Activated naive CD4-positive, alpha-beta T cell treated with anti-CD3 and anti-CD28 coated beads, Interleukin-2, amount 50 U/mL, for 24 hours (primary cell): ENCODE data around the gene GABBR2.

Experiments
- H3K27ac Mint-ChIP-seq: one replicate; pipeline ENCODE4 v1.8.0; 2021; ENCODE audit warnings: mild to moderate bottlenecking, mixed read lengths
- H3K27me3 Mint-ChIP-seq: one replicate; pipeline ENCODE4 v1.8.0; 2021; ENCODE audit warnings: mixed read lengths
- H3K36me3 Mint-ChIP-seq: one replicate; pipeline ENCODE4 v1.8.0; 2021; ENCODE audit warnings: mixed read lengths
- H3K4me1 Mint-ChIP-seq: one replicate; pipeline ENCODE4 v1.8.0; 2021; ENCODE audit warnings: mixed read lengths
- H3K4me3 Mint-ChIP-seq: one replicate; pipeline ENCODE4 v1.8.0; 2021; ENCODE audit warnings: mild to moderate bottlenecking, mixed read lengths
- H3K9me3 Mint-ChIP-seq: one replicate; pipeline ENCODE4 v1.8.0; 2021; ENCODE audit warnings: mixed read lengths

Gene GABBR2

GRCh38 chr9:98449871-98450270 is 258.9 kb downstream of the GABBR2 start:
- Mint-ChIP-seq H3K4me1 (no peaks in the 10 kb centered on the region), H3K36me3 (no peaks in the 10 kb centered on the region), H3K27ac (no peak overlapping the region), H3K27me3 (peaks cover 2% of the 10 kb centered on the region), H3K9me3 (no peaks in the 10 kb centered on the region), H3K4me3 (no peak overlapping the region)

GRCh38 chr9:98445576-98445975 is 263.2 kb downstream of the GABBR2 start:
- Mint-ChIP-seq H3K27ac (no peak overlapping the region), H3K4me1 (no peaks in the 10 kb centered on the region), H3K9me3 (no peaks in the 10 kb centered on the region), H3K36me3 (no peaks in the 10 kb centered on the region), H3K27me3 (no peaks in the 10 kb centered on the region), H3K4me3 (no peak overlapping the region)

- H3K27ac Mint-ChIP-seq, result no peak overlapping the region
- no peaks in the 10 kb centered on the region for H3K36me3 Mint-ChIP-seq
- H3K4me1 Mint-ChIP-seq, result no peaks in the 10 kb centered on the region
- H3K27me3 Mint-ChIP-seq, result peaks cover 1% of the 10 kb centered on the region
- no peaks in the 10 kb centered on the region for H3K9me3 Mint-ChIP-seq
- H3K4me3 Mint-ChIP-seq, result no peak overlapping the region
Measured at GRCh38 chr9:98444601-98445000, 264.1 kb downstream of the GABBR2 start.

- no peak overlapping the region for H3K4me3 Mint-ChIP-seq
- no peaks in the 10 kb centered on the region for H3K36me3 Mint-ChIP-seq
- H3K27me3 Mint-ChIP-seq, result peaks cover 1% of the 10 kb centered on the region
- H3K9me3 Mint-ChIP-seq, result no peaks in the 10 kb centered on the region
- no peak overlapping the region for H3K27ac Mint-ChIP-seq
- no peaks in the 10 kb centered on the region for H3K4me1 Mint-ChIP-seq
Measured at GRCh38 chr9:98442541-98442940, 266.2 kb downstream of the GABBR2 start.

- Mint-ChIP-seq H3K27me3 (peaks cover 1% of the 10 kb centered on the region), H3K27ac (no peak overlapping the region), H3K36me3 (no peaks in the 10 kb centered on the region), H3K9me3 (no peaks in the 10 kb centered on the region), H3K4me3 (no peak overlapping the region), H3K4me1 (no peaks in the 10 kb centered on the region)
Measured at GRCh38 chr9:98442114-98442513, 266.6 kb downstream of the GABBR2 start.

GRCh38 chr9:98438666-98439065 is 270.1 kb downstream of the GABBR2 start:
- H3K27ac Mint-ChIP-seq, result no peak overlapping the region

GRCh38 chr9:98437458-98438034 is 271.2 kb downstream of the GABBR2 start:
- no peak overlapping the region for H3K4me3 Mint-ChIP-seq
- no peaks in the 10 kb centered on the region for H3K4me1 Mint-ChIP-seq
- H3K27ac Mint-ChIP-seq, result no peak overlapping the region
- H3K27me3 Mint-ChIP-seq, result peaks cover 1% of the 10 kb centered on the region
- H3K9me3 Mint-ChIP-seq, result no peaks in the 10 kb centered on the region
- no peaks in the 10 kb centered on the region for H3K36me3 Mint-ChIP-seq

More at GRCh38 chr9:98438666-98439065, 270.1 kb downstream of the GABBR2 start:
- H3K9me3 Mint-ChIP-seq, result no peaks in the 10 kb centered on the region
- H3K27me3 Mint-ChIP-seq, result peaks cover 1% of the 10 kb centered on the region
- no peak overlapping the region for H3K4me3 Mint-ChIP-seq
- no peaks in the 10 kb centered on the region for H3K36me3 Mint-ChIP-seq
- no peaks in the 10 kb centered on the region for H3K4me1 Mint-ChIP-seq

- Mint-ChIP-seq H3K9me3 (no peaks in the 10 kb centered on the region), H3K4me3 (no peak overlapping the region)
Measured at GRCh38 chr9:98432960-98433359, 275.8 kb downstream of the GABBR2 start.

GRCh38 chr9:98432134-98432533 is 276.6 kb downstream of the GABBR2 start:
- no peaks in the 10 kb centered on the region for H3K27me3 Mint-ChIP-seq
- H3K27ac Mint-ChIP-seq, result no peak overlapping the region
- H3K36me3 Mint-ChIP-seq, result no peaks in the 10 kb centered on the region
- no peak overlapping the region for H3K4me3 Mint-ChIP-seq
- H3K4me1 Mint-ChIP-seq, result no peaks in the 10 kb centered on the region
- H3K9me3 Mint-ChIP-seq, result no peaks in the 10 kb centered on the region

More at GRCh38 chr9:98432960-98433359, 275.8 kb downstream of the GABBR2 start:
- Mint-ChIP-seq H3K27me3 (no peaks in the 10 kb centered on the region), H3K27ac (no peak overlapping the region), H3K36me3 (no peaks in the 10 kb centered on the region), H3K4me1 (no peaks in the 10 kb centered on the region)

- Mint-ChIP-seq H3K27ac (no peak overlapping the region), H3K4me1 (no peaks in the 10 kb centered on the region), H3K4me3 (no peak overlapping the region), H3K36me3 (no peaks in the 10 kb centered on the region), H3K9me3 (no peaks in the 10 kb centered on the region), H3K27me3 (no peaks in the 10 kb centered on the region)
Measured at GRCh38 chr9:98430535-98431292, 278.0 kb downstream of the GABBR2 start.

- no peaks in the 10 kb centered on the region for H3K27me3 Mint-ChIP-seq
- no peaks in the 10 kb centered on the region for H3K4me1 Mint-ChIP-seq
- no peaks in the 10 kb centered on the region for H3K36me3 Mint-ChIP-seq
- no peak overlapping the region for H3K4me3 Mint-ChIP-seq
- no peaks in the 10 kb centered on the region for H3K9me3 Mint-ChIP-seq
- H3K27ac Mint-ChIP-seq, result no peak overlapping the region
Measured at GRCh38 chr9:98429613-98430012, 279.1 kb downstream of the GABBR2 start.

GRCh38 chr9:98428454-98428853 is 280.3 kb downstream of the GABBR2 start:
- H3K4me1 Mint-ChIP-seq, result no peaks in the 10 kb centered on the region
- H3K27ac Mint-ChIP-seq, result no peak overlapping the region

GRCh38 chr9:98427491-98427890 is 281.2 kb downstream of the GABBR2 start:
- Mint-ChIP-seq H3K9me3 (no peaks in the 10 kb centered on the region), H3K27ac (no peak overlapping the region), H3K4me3 (no peak overlapping the region), H3K27me3 (no peaks in the 10 kb centered on the region), H3K4me1 (no peaks in the 10 kb centered on the region), H3K36me3 (no peaks in the 10 kb centered on the region)

More at GRCh38 chr9:98428454-98428853, 280.3 kb downstream of the GABBR2 start:
- Mint-ChIP-seq H3K36me3 (no peaks in the 10 kb centered on the region), H3K4me3 (no peak overlapping the region), H3K9me3 (no peaks in the 10 kb centered on the region), H3K27me3 (no peaks in the 10 kb centered on the region)

- H3K27me3 Mint-ChIP-seq, result no peaks in the 10 kb centered on the region
- no peak overlapping the region for H3K27ac Mint-ChIP-seq
- no peaks in the 10 kb centered on the region for H3K9me3 Mint-ChIP-seq
- no peaks in the 10 kb centered on the region for H3K36me3 Mint-ChIP-seq
- no peaks in the 10 kb centered on the region for H3K4me1 Mint-ChIP-seq
- no peak overlapping the region for H3K4me3 Mint-ChIP-seq
Measured at GRCh38 chr9:98425079-98425478, 283.7 kb downstream of the GABBR2 start.

GRCh38 chr9:98419260-98419603 is 289.5 kb downstream of the GABBR2 start:
- Mint-ChIP-seq H3K4me1 (no peaks in the 10 kb centered on the region), H3K4me3 (no peak overlapping the region), H3K36me3 (no peaks in the 10 kb centered on the region), H3K9me3 (no peaks in the 10 kb centered on the region), H3K27ac (no peak overlapping the region), H3K27me3 (peaks cover 7% of the 10 kb centered on the region)

- no peak overlapping the region for H3K4me3 Mint-ChIP-seq
Measured at GRCh38 chr9:98418578-98419259, 290.0 kb downstream of the GABBR2 start.

More at GRCh38 chr9:98418578-98419259, 290.0 kb downstream of the GABBR2 start:
- Mint-ChIP-seq H3K36me3 (no peaks in the 10 kb centered on the region), H3K27me3 (peaks cover 7% of the 10 kb centered on the region), H3K27ac (no peak overlapping the region), H3K4me1 (no peaks in the 10 kb centered on the region), H3K9me3 (no peaks in the 10 kb centered on the region)
